Transverse colon (tissue), 4 donors: ENCODE measurements around the gene GNPTAB.

ENCODE experiments used
- CTCF ChIP-seq, 5 experiments: fragments of 200-600 bp in 3 of 5; fragments of 450-650 bp in 2 of 5; sonication (generic) in 3 of 5; IDR thresholded peaks; 1 replicate in 2 of 5; 2 replicates in 3 of 5; pipeline ENCODE4 v1.5.1; 2016 to 2017; ENCODE audit warnings: antibody characterized with exemption in 5 of 5, inconsistent platforms in 3 of 5, mild to moderate bottlenecking in 2 of 5, moderate library complexity in 1 of 5
- EP300 ChIP-seq: sonication (generic); formaldehyde crosslinking; IDR thresholded peaks from one replicate; pipeline ENCODE4 v1.6.1; 2017; ENCODE audit warnings: antibody characterized with exemption, low read depth
- POLR2A ChIP-seq: fragments of 450-650 bp; IDR thresholded peaks from one replicate; pipeline ENCODE4 v1.6.1; 2016; ENCODE audit warnings: antibody characterized with exemption, mild to moderate bottlenecking, moderate library complexity
- POLR2AphosphoS5 ChIP-seq, 3 donors: sonication (generic); formaldehyde crosslinking; IDR thresholded peaks; one replicate each; pipeline ENCODE4 v1.6.1; 2016; ENCODE audit warnings: antibody characterized with exemption in 3 of 3

- no peak for TF ChIP-seq CTCF (IDR thresholded peaks at IDR 0.05)
- TF ChIP-seq POLR2AphosphoS5 (IDR thresholded peaks at IDR 0.05), result no peak
- TF ChIP-seq EP300, result no peak
- no peak for TF ChIP-seq POLR2A
These were observed 1.3 kb upstream of the GNPTAB start for GRCh38 chr12:101832030-101832429.
